Panc1 (cell line): ENCODE results near the gene VTI1A. TPM values are rescaled to one million over a fixed set of nuclear protein-coding genes. Genes with fewer than 3 reads are reported as not detected.
"Not testable (repeated sequence)": the region's sequence is repeated elsewhere in the genome, so short reads cannot be mapped to it uniquely, and the experiment has no call there.

ENCODE experiments used
- ATAC-seq: fragments of 200-7000 bp; cut with Tn5 transposase; 2 replicates; pipeline ENCODE4 v1.9.1; 2020; ENCODE audit warnings: mild to moderate bottlenecking, moderate library complexity
- BruUV-seq: library from RNA; stranded (reverse); fragments of 400-500 nt; replicated peaks from 2 replicates; lab custom pipeline; 2021; lab: Mats Ljungman, UMichigan
- CTCF ChIA-PET: fragments of 300-600 bp; sonication (Branson Sonifier 250); formaldehyde crosslinking; loops from one replicate; lab custom pipeline; 2022; ENCODE audit warnings: antibody characterized with exemption; lab: Charles Lee
- POLR2A ChIA-PET: fragments of 300-600 bp; sonication (Branson Sonifier 250); formaldehyde crosslinking; loops from one replicate; lab custom pipeline; 2022; ENCODE audit warnings: antibody characterized with exemption; lab: Charles Lee
- DNase-seq: peaks from one replicate; pipeline ENCODE4 v3.0.0-alpha.2; 2010; ENCODE audit warnings: low read depth, low spot score
- H3K27ac ChIP-seq: 2 replicates; pipeline ENCODE4 v1.5.1; 2011; ENCODE audit warnings: mild to moderate bottlenecking, low read length, inconsistent platforms
- H3K27me3 ChIP-seq: fragments of 200-500 bp; sonication (Bioruptor generic); 2 replicates; pipeline ENCODE4 v1.6.0; 2014; ENCODE audit warnings: low read length, inconsistent platforms; ENCODE audit not compliant: control insufficient read depth, insufficient read depth
- H3K36me3 ChIP-seq: fragments of 200-500 bp; sonication (Bioruptor generic); 2 replicates; pipeline ENCODE4 v1.5.1; 2014; ENCODE audit warnings: inconsistent platforms, mild to moderate bottlenecking, low read length, moderate library complexity; ENCODE audit not compliant: control insufficient read depth, insufficient read depth
- H3K4me1 ChIP-seq: 2 replicates; pipeline ENCODE4 v1.5.1; 2011; ENCODE audit warnings: inconsistent platforms, mild to moderate bottlenecking, low read length, moderate library complexity; ENCODE audit not compliant: control insufficient read depth, insufficient read depth
- H3K4me3 ChIP-seq, 2 experiments: 2 replicates each; pipeline ENCODE4 v1.5.1; 2011 to 2012; ENCODE audit warnings: low read depth in 2 of 2, low read length in 2 of 2, mild to moderate bottlenecking in 2 of 2, inconsistent platforms in 1 of 2, moderate library complexity in 1 of 2
- H3K9me3 ChIP-seq: fragments of 200-500 bp; sonication (Bioruptor generic); 2 replicates; pipeline ENCODE4 v1.5.1; 2014; ENCODE audit warnings: low read depth, mild to moderate bottlenecking, inconsistent platforms, low read length, moderate library complexity; ENCODE audit not compliant: control insufficient read depth, insufficient read depth
- CTCF ChIP-seq: fragments of 450-650 bp; IDR thresholded peaks from 2 replicates; pipeline ENCODE4 v1.5.1; 2017; ENCODE audit warnings: mild to moderate bottlenecking
- POLR2AphosphoS5 ChIP-seq: IDR thresholded peaks from 2 replicates; pipeline ENCODE4 v1.6.1; 2012; ENCODE audit warnings: mild to moderate bottlenecking, low read depth, low read length, moderate library complexity
- REST ChIP-seq, 2 experiments: IDR thresholded peaks; 2 replicates each; pipeline ENCODE4 v1.6.1; 2011 to 2012; ENCODE audit warnings: low read depth in 2 of 2, control low read depth in 1 of 2, low read length in 1 of 2, mild to moderate bottlenecking in 1 of 2, moderate library complexity in 1 of 2; ENCODE audit not compliant: insufficient read depth in 1 of 2
- SIN3A ChIP-seq: IDR thresholded peaks from 2 replicates; pipeline ENCODE4 v1.6.1; 2012; ENCODE audit warnings: low read depth, mild to moderate bottlenecking, low read length, moderate library complexity, borderline replicate concordance; ENCODE audit not compliant: insufficient read depth
- TCF7L2 ChIP-seq: IDR thresholded peaks from 2 replicates; pipeline ENCODE4 v1.6.1; 2011; ENCODE audit warnings: mild to moderate bottlenecking, low read depth, low read length, inconsistent platforms
- in situ Hi-C: cut with HindIII; loops from 2 replicates; pipeline ENCODE4 v1.10.0; 2016; ENCODE audit warnings: low sequenced_read_pairs, low pct_unique_long_range_greater_than_20kb
- intact Hi-C: fragments of 100-400 bp; cut with micrococcal nuclease; formaldehyde crosslinking; loops from one replicate; pipeline ENCODE4 v1.10.0; 2022; ENCODE audit not compliant: unreplicated experiment
- total RNA-seq: library from RNA; stranded (reverse); gene quantifications from one replicate; pipeline ENCODE4 v1.2.1, GENCODE V29; 2021; ENCODE audit not compliant: unreplicated experiment

The VTI1A gene
- total RNA-seq, 1 experiment from 2014 or later = 36.3 TPM

- ATAC-seq (no peak), DNase-seq (no peak)
- ChIA-PET CTCF (interaction anchor here (0.7 kb wide), 1 partner anchor 152 kb away, joined by 9 read pairs; no protein-coding TSS in a partner anchor), POLR2A (no interaction called here)
- intact Hi-C loops = no loop called here
- Histone ChIP-seq H3K9me3 (no peaks in the 10 kb centered on the region), H3K4me3 (no peak overlapping the region), H3K36me3 (no peaks in the 10 kb centered on the region), H3K27ac (no peak overlapping the region), H3K4me1 (no peaks in the 10 kb centered on the region), H3K27me3 (no peaks in the 10 kb centered on the region)
- no peak for TF ChIP-seq SIN3A
- TF ChIP-seq REST (IDR thresholded peaks at IDR 0.05; ENCODE audit: insufficient read depth in 1 of 2, low read depth in 2 of 2, low read length in 1 of 2) = no peak
- no peak for TF ChIP-seq POLR2AphosphoS5
- no peak for TF ChIP-seq TCF7L2
- BruUV-seq = no TSS peak
- in situ Hi-C loops = no loop called here
Measured at GRCh38 chr10:112588225-112588990, 141.4 kb downstream of the VTI1A start.

GRCh38 chr10:112589081-112589480 is 142.1 kb downstream of the VTI1A start:
- CTCF ChIA-PET = no interaction called here
- intact Hi-C loops = no loop called here

GRCh38 chr10:112590786-112591185 is 143.8 kb downstream of the VTI1A start:
- CTCF ChIA-PET, H3K9me3 ChIP-seq, DNase-seq: not testable (repeated sequence)

More at GRCh38 chr10:112589081-112589480, 142.1 kb downstream of the VTI1A start:
- no peaks in the 10 kb centered on the region for H3K9me3 ChIP-seq
- H3K27ac ChIP-seq = no peak overlapping the region
- H3K4me1 ChIP-seq = no peaks in the 10 kb centered on the region
- POLR2A ChIA-PET = interaction anchor here (0.6 kb wide), 1 partner anchor 485 kb away, joined by 3 read pairs; no protein-coding TSS in a partner anchor
- DNase-seq (no peak), ATAC-seq (no peak)
- H3K27me3 ChIP-seq = no peaks in the 10 kb centered on the region
- TF ChIP-seq POLR2AphosphoS5 (no peak), CTCF (no peak)
- H3K4me3 ChIP-seq = no peak overlapping the region
- no TSS peak for BruUV-seq
- H3K36me3 ChIP-seq = no peaks in the 10 kb centered on the region
- in situ Hi-C loops = no loop called here

More at GRCh38 chr10:112590786-112591185, 143.8 kb downstream of the VTI1A start:
- H3K27me3 ChIP-seq, H3K4me1 ChIP-seq, BruUV-seq, H3K27ac ChIP-seq, H3K36me3 ChIP-seq, H3K4me3 ChIP-seq, intact Hi-C loops, ATAC-seq, POLR2A ChIA-PET, in situ Hi-C loops: not testable (repeated sequence)
